Neural crest cell (in vitro differentiated cells): ENCODE data around the gene SMDT1. TPM values are rescaled to one million over a fixed set of nuclear protein-coding genes. Genes with fewer than 3 reads are reported as not detected.
"Not testable (repeated sequence)": the region's sequence is repeated elsewhere in the genome, so short reads cannot be mapped to it uniquely, and the experiment has no call there.

Source experiments
- DNase-seq: peaks from one replicate; pipeline ENCODE4 v3.0.0; 2021; ENCODE audit warnings: low read depth, mixed read lengths, low spot score
- H3K27ac Mint-ChIP-seq: one replicate; pipeline ENCODE4 v1.8.0; 2021; ENCODE audit warnings: mild to moderate bottlenecking, mixed read lengths; ENCODE audit not compliant: unreplicated experiment
- H3K27me3 Mint-ChIP-seq: 2 replicates; pipeline ENCODE4 v1.8.0; 2021; ENCODE audit warnings: low read depth, mild to moderate bottlenecking, mixed read lengths
- H3K36me3 Mint-ChIP-seq: 2 replicates; pipeline ENCODE4 v1.8.0; 2021; ENCODE audit warnings: low read depth, mild to moderate bottlenecking, mixed read lengths
- H3K4me1 Mint-ChIP-seq: 2 replicates; pipeline ENCODE4 v1.8.0; 2021; ENCODE audit warnings: mixed read lengths
- H3K4me3 Mint-ChIP-seq: one replicate; pipeline ENCODE4 v1.8.0; 2021; ENCODE audit warnings: mild to moderate bottlenecking, mixed read lengths
- H3K9me3 Mint-ChIP-seq: 2 replicates; pipeline ENCODE4 v1.8.0; 2021; ENCODE audit warnings: mixed read lengths
- total RNA-seq: library from RNA; stranded (reverse); gene quantifications from 2 replicates; pipeline ENCODE4 v1.2.1, GENCODE V29; 2021
- TF ChIP-seq, protein P1 (sequence below): fragments of 200-600 bp; sonication (generic); conservative IDR thresholded peaks from 2 replicates; pipeline ENCODE4 v1.5.0; 2021; ENCODE audit warnings: antibody characterized with exemption, mild to moderate bottlenecking

The SMDT1 gene
- total RNA-seq, 1 donor from 2014 or later = 70.9 TPM

DNA sequence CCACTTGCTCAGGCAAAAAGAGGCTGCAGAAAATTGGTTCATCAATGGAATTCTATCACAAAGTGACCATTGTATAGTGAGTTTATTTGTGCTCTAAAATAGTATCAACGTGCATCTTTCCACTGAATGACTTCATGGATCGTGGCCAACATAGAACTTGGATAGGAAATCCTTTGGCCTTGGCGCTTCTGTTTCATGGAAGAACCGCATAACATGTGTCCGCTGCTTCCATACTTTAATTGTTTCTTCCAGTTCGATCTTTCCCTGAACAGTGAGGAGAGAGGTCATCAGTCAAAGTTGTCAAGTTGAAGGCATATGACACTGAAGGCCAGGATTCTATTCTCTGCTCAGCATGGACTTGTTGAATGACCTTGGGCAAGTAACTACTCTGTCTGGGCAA is 6.6 kb downstream of the SMDT1 start:
- Mint-ChIP-seq H3K27ac (no peak overlapping the region), H3K4me3 (peak overlapping the region; percentile 50), H3K9me3 (peaks cover 2% of the 10 kb centered on the region), H3K36me3 (peaks cover 45% of the 10 kb centered on the region), H3K27me3 (peaks cover 4% of the 10 kb centered on the region), H3K4me1 (peaks cover 36% of the 10 kb centered on the region)
- no peak for DNase-seq
- TF ChIP-seq, protein P1, sequence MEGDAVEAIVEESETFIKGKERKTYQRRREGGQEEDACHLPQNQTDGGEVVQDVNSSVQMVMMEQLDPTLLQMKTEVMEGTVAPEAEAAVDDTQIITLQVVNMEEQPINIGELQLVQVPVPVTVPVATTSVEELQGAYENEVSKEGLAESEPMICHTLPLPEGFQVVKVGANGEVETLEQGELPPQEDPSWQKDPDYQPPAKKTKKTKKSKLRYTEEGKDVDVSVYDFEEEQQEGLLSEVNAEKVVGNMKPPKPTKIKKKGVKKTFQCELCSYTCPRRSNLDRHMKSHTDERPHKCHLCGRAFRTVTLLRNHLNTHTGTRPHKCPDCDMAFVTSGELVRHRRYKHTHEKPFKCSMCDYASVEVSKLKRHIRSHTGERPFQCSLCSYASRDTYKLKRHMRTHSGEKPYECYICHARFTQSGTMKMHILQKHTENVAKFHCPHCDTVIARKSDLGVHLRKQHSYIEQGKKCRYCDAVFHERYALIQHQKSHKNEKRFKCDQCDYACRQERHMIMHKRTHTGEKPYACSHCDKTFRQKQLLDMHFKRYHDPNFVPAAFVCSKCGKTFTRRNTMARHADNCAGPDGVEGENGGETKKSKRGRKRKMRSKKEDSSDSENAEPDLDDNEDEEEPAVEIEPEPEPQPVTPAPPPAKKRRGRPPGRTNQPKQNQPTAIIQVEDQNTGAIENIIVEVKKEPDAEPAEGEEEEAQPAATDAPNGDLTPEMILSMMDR = no peak

DNA sequence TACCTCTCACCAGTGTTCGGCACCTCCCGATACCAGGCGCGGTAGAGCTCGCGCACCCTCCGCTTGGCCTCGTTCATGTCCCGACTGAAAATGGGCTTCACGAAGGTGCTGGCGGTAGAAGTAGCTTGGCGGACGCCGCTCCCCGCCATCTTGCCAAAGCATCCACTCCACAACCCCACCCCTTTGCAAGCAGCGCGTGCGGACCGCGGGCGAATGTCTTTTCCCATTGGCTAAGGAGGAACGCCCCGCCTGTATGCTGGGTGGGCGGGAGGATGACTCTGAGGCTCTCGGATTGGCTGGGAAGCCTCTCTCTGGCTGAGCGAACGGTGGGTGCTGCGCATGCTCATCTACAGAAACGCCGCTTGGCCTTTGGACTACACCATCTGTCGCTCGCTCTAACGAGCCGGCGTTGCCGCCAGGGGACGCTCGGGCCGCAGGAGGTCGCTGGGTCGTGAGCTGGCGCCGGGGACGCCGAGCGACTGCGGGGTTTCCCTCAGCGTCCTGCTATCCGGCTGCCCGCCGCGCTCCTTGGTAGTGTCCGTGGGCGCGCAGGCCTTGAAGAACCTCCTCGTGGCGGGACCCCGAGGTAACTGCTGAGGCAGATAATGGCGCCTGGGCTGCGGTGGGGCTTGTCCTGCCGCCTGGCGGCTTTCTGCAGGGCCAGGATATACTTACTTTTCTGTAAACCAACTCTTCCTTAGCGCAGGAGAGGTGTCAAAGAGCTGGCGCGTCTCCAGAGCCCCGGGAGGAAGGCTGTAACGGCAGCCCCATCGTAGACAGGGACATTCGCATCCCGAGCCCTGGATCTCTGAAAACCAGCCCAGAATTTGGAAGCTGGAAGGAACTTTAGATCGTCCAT is 11.3 kb downstream of the SMDT1 start, which contains the start of gene NDUFA6:
Gene NDUFA6, minus strand, starts transcription at position 177 of the 859 bp plus-strand sequence. Its CDS starts 28 bp downstream, at position 149.
- TF ChIP-seq, protein P1 = peak; percentile 88
- peaks cover 29% of the 10 kb centered on the region for H3K36me3 Mint-ChIP-seq
- peaks cover 2% of the 10 kb centered on the region for H3K9me3 Mint-ChIP-seq
- H3K27ac Mint-ChIP-seq = peak within 1 kb of the TSS; percentile 100
- DNase-seq = peak; percentile 97
- peak within 1 kb of the TSS; percentile 100 for H3K4me3 Mint-ChIP-seq
- H3K27me3 Mint-ChIP-seq = peaks cover 4% of the 10 kb centered on the region
- peaks cover 30% of the 10 kb centered on the region for H3K4me1 Mint-ChIP-seq

DNA sequence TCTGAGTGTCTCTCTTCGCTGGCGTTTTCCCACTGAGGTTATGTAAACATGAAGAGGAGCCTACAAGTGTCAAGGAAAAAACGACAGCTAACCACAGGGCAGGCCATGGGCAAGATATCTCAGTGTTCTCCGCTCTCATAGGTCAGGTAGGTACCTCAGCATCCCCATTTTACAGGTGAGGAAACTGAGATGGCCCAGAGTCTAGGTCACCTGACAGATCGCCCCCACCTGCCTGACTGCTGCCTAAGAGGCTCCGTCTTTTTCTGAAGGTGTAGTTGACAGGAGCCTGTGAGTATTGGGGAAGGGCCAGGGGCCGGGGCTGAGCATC is 11.9 kb downstream of the SMDT1 start:
- H3K27me3 Mint-ChIP-seq = peaks cover 4% of the 10 kb centered on the region
- H3K27ac Mint-ChIP-seq = no peak overlapping the region
- H3K4me1 Mint-ChIP-seq = peaks cover 30% of the 10 kb centered on the region
- peak overlapping the region; percentile 100 for H3K4me3 Mint-ChIP-seq
- H3K9me3 Mint-ChIP-seq = peaks cover 2% of the 10 kb centered on the region
- peaks cover 27% of the 10 kb centered on the region for H3K36me3 Mint-ChIP-seq
- DNase-seq = no peak
- TF ChIP-seq, protein P1 = no peak

- DNase-seq = no peak
- Mint-ChIP-seq H3K27ac (no peak overlapping the region), H3K4me3 (no peak overlapping the region), H3K9me3 (peaks cover 14% of the 10 kb centered on the region), H3K27me3 (no peaks in the 10 kb centered on the region), H3K4me1 (no peaks in the 10 kb centered on the region), H3K36me3 (peaks cover 35% of the 10 kb centered on the region)
- TF ChIP-seq, protein P1 = no peak
These were observed 21.7 kb downstream of the SMDT1 start for GRCh38 chr22:42101199-42101598.

GRCh38 chr22:42104332-42104860 is 24.9 kb downstream of the SMDT1 start:
- H3K27ac Mint-ChIP-seq, H3K4me3 Mint-ChIP-seq, DNase-seq, H3K27me3 Mint-ChIP-seq, H3K4me1 Mint-ChIP-seq: not testable (repeated sequence)
- peaks cover 13% of the 10 kb centered on the region for H3K9me3 Mint-ChIP-seq
- H3K36me3 Mint-ChIP-seq = peaks cover 32% of the 10 kb centered on the region

GRCh38 chr22:42108848-42109247 is 29.3 kb downstream of the SMDT1 start:
- TF ChIP-seq, protein P1 = no peak
- no peak for DNase-seq
- Mint-ChIP-seq H3K27me3 (no peaks in the 10 kb centered on the region), H3K36me3 (peaks cover 21% of the 10 kb centered on the region), H3K4me3 (no peak overlapping the region), H3K4me1 (peaks cover 6% of the 10 kb centered on the region), H3K27ac (no peak overlapping the region), H3K9me3 (peaks cover 7% of the 10 kb centered on the region)
